GM21367 (cell line): ENCODE data around the gene ARGLU1.
A peak's percentile ranks its signal among the peaks of the same experiment; 100 is the strongest.

Experiments
- ATAC-seq: cut with Tn5 transposase; IDR thresholded peaks from one replicate; pipeline ENCODE4 v1.9.1; 2021; ENCODE audit not compliant: unreplicated experiment

The ARGLU1 gene

DNA sequence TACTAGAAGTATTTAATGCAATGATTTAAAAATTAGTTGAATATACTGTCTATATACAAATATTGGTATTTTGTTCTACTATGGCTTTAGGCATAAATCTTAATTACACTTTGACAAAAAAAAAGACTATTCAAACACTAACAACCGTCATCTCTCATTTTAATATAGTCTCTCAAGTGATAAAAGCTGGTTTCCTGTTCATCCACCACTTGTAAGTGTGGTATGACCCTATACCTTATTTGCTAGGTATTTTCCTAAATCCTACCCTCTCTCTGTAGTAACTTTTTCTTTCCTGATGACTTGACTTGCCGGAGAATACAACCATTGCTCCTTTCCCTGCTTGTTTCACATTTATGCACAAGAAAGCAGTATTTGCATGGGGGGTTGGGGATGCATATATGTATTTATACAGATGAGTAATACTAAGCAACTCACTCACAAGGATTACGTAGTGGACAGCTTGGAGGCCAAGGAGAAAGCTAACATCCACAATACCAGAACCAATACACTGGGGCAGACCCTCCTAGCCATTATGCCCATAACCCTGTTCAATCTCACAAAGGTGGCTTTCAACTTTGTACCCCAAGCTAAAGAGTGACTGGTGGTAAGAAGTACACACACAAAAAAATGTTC, 19.8 kb downstream of the ARGLU1 start:
- ATAC-seq, result no peak

DNA sequence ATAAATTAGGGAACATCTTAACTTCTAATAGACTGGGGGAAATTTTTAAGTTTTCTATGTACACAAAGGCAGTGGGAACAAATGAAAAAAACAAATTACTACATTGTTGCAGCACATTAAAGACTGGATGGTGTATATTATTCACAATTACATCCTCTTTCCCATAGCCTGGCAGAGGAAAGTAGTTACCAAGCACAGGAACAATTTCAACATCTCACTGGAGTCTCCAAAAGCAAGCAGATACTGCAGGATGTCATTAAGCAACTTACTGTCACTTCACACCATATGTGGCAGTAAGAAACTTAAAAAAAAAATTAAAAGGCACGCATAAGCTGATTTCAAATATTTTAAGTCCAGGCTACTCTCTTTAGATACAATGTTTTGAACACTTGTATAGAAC, 26.1 kb downstream of the ARGLU1 start:
- no peak for ATAC-seq

DNA sequence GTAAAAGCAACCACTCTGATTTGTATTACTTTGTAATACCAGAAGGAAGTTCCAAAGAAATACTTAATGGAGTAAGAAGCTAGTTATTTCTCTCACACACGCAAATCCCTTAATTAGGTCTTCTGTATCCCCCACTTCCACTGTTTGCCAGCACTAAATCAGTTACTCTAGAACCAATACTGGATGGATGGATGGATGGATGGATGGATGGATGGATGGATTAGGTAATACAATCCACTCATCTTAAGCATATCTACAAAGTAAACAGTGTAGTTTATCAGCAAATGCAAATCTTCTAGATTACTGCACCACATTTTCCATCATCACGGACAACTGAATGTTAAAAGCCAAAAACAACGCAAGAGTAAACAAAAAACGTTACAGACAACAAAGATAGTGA, 27.3 kb downstream of the ARGLU1 start:
- no peak for ATAC-seq

DNA sequence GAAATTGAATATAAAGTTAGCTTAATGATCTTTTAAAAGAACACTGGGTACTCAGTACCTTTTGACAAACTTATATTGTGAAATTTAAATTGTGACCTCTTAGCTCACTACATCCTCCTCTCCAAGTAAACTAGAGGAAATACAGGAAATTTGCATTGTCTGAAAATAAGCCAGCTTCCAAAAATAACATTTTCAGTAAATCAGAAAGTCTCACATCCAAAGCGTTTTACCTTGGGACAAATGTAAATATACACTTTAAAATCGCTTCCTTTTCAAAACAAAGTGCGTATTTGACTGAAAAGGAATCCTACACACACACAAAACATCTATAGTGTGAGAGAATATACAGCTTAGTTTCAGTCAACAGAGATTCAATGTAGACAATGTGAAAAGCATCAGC, 30.4 kb downstream of the ARGLU1 start:
- no peak for ATAC-seq

DNA sequence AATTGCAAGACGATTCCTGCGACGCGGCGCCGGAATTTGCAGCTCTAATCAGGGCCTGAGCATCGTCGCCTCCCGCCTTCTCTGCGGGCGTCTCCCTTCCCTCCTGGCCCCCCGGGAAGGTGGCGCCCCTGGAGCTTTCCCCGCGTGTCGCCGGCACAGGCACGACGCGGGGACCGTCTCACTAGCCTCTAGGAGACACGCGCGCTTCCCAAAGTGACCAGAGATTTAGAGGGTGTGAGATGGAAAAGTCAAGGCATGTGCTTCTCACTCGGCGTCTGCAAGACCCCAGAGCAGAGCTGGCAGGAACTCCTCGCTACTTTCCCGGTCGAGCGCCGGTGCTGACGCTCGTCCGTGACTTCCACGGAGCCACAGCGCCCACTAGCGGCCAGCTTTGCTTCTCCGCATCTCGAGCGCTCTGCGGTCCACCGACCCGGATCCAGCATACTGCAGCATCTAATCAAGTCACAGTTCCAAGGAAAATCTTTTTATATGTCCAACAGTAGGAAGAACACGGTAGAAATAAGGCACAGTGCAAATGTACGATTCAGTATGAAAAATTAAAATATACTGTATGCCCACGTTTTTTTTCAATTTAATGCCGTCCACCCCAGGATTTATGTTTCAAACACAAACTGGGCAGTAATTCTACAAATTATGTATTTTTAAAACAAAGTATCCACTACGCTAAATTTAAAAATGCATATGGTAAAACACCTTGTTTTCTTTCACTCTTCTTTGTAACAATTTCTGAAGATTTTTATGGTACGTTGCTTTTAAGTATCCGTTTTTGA, 31.5 kb downstream of the ARGLU1 start:
- ATAC-seq, result peak; percentile 32

DNA sequence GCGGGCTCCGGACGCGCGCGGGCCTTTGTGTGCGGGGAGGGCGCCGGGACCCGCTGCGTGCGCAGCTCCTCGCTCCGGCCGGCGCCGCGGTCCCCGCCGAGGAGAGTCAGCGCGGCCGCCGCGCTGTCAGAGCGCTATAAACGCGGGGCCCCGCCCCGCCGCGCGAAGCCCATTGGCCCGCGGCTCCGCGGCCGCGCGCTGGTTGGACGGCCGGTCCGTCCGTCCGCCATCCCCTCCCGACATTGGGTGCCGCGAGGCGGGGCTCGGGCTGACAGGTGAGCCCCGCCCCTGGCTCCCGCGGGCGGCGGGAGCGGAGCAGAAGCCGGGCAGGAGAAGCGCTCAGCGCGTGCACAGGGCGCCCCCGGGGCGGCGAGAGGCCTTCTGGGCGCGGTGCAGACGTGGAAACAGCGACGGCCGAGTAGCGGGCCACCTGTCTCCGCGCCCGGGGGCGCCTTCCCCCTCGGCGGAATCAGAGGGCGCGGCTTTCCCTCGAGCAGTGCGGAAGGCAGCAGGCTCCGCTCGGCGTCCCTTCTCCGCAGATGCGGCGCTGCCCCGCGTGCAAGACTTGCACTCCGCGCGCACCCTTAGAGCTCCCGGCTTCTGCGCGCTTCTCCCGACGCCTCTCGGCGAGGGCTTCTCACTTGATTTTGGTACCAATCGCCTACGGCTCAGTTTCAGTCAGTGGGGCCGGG, 32.2 kb downstream of the ARGLU1 start, which contains the start of gene EFNB2:
Gene EFNB2, minus strand, starts transcription at position 111 of the 692 bp plus-strand sequence. CDS start 698 bp downstream, outside the sequence.
- peak; percentile 95 for ATAC-seq

DNA sequence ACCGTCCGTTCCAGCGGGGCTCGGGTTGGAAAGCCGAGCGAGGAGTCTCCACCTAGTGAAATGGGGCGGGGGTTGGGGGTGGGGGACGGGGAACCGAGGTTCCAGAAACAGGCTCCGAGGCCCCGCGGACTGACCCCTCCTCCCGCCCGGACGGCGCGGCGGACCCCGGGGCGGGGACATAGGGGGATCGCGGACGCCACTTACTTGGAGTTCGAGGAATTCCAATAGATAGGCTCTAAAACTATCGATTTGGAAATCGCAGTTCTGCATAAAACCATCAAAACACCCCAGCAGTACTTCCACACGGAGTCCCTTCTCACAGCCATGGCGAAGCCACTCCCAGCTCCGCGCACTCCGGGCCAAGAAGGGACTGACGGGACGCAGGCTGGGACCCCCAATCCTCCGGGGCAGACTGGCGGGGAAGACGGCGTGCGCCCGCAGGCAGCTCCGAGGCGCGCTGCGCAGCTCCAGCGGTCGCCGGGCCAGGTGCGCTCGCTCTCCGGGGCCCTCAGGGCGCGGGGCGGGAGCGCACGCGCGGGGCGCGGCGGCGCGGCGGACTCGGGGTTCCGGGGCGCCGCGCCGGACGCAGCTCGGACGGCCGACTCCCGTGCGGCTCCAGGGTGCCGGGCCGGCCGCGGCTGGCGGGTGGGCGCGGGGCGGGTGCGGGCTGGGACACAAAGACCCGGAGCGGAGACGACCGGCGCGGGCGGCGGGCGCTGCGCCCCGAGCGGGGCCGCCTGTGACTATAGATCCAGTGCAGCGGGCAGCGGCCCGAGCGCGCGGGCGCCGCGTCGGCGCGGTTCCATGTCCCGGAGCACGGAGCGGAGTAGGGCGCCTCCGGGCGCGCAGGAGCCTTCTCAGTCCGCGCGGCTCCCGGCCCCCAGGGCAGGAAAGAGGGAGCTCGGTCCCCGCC, 33.0 kb downstream of the ARGLU1 start:
- peak; percentile 20 for ATAC-seq

DNA sequence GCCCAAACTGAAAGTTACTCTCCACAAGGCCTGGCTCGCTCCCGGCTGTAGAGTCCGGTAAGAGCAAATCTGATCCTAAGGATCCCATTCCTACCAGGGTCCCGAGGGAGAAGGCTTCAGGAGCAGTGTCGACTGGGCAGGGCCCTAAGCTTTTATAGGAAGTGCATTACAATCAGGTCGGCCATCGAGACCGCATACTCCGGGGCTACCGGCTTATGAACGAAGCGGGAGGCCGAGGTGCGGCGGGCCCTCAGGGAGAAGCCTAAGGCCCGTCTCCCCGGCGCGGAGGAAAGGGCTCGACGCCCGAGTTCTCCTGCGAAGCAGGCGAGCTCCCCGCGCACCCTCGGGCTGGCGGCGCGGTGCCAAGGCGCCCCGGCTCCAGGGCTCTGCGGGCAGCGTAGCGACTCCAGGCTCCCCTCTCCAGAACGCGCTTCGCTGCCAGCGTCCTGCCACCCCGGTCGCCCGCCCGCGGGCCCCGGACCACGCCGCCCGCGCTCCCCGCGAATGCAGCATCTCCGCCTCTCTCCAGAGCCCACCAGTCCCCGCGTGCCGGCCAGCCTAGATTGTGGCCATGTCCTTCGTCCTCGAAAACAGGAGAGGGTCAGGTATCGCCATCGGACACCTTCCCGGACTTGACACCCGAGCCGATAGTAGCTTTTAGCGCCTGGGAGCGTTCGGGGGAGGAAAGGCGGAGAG, 33.8 kb downstream of the ARGLU1 start:
- ATAC-seq, result no peak

DNA sequence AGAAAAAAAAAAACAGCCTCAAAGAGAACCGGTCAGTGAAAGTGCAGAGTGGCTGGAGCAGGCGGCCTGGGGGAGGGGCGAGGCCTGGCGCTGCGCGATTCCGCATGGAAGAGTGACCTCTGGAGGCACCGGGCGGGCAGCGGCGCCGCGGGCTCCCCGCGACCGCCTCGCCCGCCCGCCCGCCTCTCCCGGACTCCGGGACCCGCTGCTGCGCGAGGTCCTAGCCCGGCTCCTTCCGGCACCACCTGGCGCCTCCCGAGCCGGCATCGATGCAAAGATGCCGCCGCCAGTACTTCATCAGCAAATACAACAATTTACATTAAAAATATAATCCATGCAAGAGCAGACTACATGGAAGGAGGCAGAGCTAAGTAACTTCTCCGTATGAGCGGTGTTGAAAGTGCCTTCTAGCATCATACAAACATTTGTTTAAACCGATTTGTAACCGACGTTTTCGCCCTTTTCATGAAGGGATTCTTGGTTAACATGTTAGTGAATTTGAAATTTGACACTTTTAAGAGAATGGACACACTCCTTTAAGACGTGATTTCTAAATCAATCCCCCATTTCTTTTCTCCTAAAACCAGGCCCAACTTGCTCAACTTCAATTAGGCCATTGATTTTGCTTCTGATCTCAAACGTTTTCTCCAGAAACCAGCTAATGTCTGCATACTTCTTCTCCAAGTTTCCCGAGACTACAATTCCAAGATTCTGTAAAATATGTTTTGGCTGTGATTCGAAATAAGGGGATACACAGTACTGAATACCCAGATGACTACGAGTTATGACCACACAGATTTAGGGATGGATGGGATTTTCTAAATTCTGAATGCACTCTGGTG, 34.6 kb downstream of the ARGLU1 start:
- ATAC-seq, result no peak

DNA sequence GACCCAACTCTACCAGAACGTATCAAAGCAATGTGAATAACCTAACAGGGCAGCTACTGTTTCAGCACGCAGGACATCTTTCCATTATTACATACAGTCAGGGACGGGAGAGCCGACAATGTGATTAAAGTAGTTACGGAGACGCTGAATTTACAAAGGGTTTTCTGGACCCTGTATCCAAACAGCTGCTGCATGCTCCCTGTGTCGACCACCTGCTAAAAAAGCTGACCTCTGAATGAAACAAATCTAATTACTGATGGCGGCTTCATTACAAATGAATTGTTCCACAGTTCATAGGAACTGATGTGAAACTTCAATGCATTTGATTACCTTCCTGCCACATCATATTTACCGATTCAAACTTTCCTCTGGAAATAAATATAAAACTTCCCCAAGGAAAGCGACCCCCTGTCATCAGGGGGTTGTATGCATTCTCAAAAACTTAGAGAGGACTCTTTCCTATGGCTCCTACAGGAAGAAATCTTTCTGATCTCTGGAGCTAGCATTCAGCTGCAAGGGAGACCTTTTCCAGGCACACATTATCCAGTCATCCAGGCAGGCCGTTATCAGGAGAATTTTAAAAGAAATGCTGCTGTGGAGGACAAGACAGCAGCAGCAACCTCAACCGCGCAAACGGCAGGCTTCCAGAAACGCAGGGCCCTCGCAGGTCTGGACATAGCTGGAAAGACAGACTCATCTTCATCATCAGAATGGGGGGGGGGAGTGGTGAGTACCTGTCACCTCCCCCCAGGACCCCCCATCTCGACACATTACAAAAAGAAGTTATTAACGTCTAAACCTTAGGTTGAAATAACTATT, 35.6 kb downstream of the ARGLU1 start:
- no peak for ATAC-seq

DNA sequence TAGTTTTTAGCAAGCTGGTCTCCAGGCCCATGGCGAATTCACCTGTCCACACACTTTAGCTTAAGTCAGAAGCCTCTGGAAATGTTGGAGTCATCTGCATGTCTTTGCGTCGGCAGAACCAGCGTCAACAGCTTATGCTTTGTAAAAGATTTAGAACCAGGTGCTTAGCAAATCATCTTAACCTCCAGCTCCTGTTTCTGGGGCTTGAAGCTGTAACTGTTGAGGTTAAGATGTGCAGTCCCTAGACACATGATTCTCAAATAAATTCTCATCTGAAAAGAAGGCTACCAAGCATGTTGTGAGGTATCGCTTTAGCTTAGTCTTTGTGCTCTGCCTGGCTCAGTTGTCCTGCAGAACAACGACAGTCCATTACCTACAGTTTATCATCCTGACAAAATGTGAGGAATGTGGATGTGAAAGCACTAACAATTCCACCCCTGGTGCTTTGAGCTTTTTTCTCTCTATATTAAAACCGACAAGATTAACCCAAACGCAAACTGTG, 36.9 kb downstream of the ARGLU1 start:
- no peak for ATAC-seq

DNA sequence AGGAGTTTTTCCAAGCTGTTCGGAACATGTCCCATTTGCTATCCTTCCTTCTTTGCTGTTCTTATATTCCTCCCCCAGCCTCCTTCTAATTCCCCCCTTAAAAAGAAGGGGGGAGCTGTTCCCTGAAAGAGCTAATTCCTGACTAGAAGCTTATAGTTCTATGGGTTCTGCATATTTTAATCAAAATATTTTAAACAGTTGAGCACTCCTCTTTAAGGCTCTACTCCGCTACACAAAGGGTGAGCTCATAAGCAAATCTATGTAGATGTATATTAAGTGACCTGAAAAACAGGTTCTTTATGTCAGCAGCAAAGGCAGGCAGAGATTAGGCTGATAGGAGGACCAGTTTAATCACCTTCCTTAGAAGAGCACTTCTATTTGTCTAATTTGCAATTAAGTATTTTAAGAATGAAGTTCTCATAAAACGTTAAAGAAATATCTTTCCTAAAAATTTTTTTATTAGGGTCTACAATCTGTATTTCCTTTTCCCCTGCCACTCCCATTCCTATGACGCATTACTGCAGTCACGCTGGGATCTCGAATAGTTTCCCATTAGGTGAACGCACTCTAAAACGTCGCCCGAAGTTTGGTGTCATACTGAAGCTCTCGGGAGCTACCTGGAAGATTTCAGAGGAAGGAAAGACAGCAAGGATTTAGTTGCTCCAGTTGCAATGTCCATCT, 37.6 kb downstream of the ARGLU1 start:
- no peak for ATAC-seq

DNA sequence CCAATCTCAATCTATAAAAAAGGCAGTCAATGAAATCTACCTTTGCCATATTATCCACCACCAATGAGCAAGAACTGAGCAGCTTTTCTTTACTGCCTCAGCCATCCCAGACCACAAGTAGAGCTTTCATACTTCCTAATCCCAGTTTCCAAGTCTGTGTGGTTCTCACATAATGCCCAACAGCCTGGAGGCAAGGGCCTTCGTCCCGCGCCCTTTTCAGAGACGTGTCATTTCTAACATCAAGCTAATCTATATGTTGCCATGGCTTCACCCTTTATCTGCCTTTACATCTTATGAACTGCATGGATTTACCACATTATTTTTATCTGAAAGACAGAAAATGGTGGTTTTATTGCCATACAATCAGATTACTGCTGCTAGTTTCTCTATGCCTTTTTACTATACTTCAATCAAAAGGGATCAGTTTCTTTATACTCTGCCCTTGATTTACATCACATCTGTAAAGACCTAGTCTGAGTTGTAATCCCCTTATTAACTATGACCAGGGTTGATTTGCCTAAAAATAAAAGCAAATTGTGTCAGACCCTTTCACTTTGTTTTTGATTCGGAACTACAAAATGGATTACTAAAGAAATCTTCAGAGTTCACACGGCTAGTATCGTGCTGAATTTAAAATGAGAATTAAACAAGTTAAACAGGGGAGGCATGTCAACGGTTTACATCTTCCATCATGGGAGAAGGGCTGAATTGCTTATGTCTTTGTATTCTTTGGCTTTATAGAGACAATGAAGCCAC, 38.3 kb downstream of the ARGLU1 start:
- no peak for ATAC-seq

DNA sequence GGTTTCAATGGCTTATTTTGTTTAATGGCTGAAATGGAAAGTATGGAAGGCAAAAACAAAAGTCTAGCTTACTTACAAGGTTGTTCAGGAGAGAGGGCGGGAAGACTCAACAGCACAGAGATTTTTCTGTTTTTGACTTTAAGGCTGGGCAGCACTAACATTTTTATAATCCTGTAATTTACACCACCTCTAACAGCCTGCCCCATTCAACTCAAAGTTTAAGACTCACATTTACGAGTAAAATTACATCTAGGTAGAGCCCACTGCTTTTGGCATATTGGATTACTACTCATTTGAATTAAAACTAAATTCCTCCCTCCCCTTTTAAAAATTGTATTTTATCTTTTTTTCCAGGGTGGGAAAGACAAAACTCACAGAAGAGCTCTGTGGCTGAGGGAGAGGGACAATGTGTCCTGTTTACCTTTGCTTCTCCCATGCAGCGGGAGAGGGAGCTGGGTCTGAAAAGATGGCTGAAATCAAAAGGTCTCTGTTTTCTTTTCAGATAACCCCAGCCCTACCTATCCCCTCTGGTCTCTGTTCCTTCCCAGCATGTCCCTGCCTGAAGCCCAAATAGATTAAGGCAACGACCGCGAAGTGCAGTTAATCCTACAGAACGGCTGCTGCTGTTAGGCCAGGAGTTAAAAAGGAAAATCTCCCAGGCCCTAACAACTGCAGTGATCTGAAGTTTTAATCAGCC, 39.1 kb downstream of the ARGLU1 start:
- no peak for ATAC-seq

DNA sequence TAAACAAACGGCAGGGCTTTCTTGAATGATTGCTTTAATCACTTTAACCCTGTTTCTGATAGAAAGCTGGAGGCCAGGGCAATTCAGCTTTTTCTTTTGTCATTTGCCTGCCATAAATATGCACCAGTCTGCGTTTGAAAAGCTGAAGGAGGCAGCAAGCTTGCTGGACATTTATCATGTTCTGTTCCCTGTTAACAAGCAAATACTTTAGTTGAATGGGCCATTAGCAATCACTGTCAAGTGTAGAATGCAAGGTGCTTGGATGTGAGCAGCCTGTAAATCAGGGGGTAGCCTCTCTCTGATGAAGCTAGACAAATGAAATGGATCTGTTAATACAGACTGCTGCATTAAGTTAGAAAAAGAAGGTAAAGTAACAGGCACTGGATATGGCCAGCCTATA, 40.1 kb downstream of the ARGLU1 start:
- ATAC-seq, result no peak

DNA sequence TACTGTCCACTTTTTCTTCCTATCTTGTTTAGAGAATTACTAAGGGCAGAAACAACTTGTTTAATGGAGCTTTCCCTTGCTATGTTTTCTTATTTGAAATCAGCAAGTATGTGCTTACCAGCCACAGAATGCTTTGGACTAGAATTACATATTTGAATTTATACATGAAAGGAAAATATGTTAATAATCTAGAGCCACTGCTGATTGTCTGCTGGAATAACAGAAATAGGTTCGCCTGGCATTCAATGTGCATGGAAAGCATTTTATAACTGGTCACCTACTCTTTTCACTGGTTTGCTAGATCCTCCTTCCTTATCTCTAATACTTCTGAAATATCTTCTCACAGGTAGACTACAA, 40.5 kb downstream of the ARGLU1 start:
- no peak for ATAC-seq
